Trophoblast cell (in vitro differentiated cells and primary cell): ENCODE results near the gene PPP1R36.
A peak's percentile ranks its signal among the peaks of the same experiment; 100 is the strongest.
"Not testable (repeated sequence)": the region's sequence is repeated elsewhere in the genome, so short reads cannot be mapped to it uniquely, and the experiment has no call there.

ENCODE experiments used
- DNase-seq, 2 donors: peaks; one replicate each; pipeline ENCODE4 v3.0.0-alpha.2; 2016
- H2AFZ ChIP-seq: 2 replicates; pipeline ENCODE4 v1.6.1; 2013; ENCODE audit warnings: low read length, moderate library complexity, mild to moderate bottlenecking; ENCODE audit not compliant: insufficient read depth, poor library complexity
- H2AK5ac ChIP-seq: 2 replicates; pipeline ENCODE4 v1.6.1; 2013; ENCODE audit warnings: mild to moderate bottlenecking, low read length
- H2BK120ac ChIP-seq: 2 replicates; pipeline ENCODE4 v1.6.1; 2013; ENCODE audit warnings: low read length, mild to moderate bottlenecking, moderate library complexity; ENCODE audit not compliant: insufficient read depth, poor library complexity
- H2BK12ac ChIP-seq: 2 replicates; pipeline ENCODE4 v1.6.1; 2013; ENCODE audit warnings: mild to moderate bottlenecking, low read length, moderate library complexity
- H2BK5ac ChIP-seq: 2 replicates; pipeline ENCODE4 v1.6.1; 2013; ENCODE audit warnings: low read length, low read depth, moderate library complexity, mild to moderate bottlenecking; ENCODE audit not compliant: poor library complexity
- H3K14ac ChIP-seq: 2 replicates; pipeline ENCODE4 v1.6.1; 2013; ENCODE audit warnings: mild to moderate bottlenecking, low read length
- H3K18ac ChIP-seq: 2 replicates; pipeline ENCODE4 v1.6.1; 2013; ENCODE audit warnings: mild to moderate bottlenecking, low read length
- H3K23ac ChIP-seq: 2 replicates; pipeline ENCODE4 v1.6.1; 2013; ENCODE audit warnings: low read length
- H3K27ac ChIP-seq: 2 replicates; pipeline ENCODE4 v1.5.1; 2013; ENCODE audit warnings: low read depth, mild to moderate bottlenecking, inconsistent platforms, low read length, moderate library complexity
- H3K27me3 ChIP-seq: 2 replicates; pipeline ENCODE4 v1.6.1; 2013; ENCODE audit warnings: inconsistent platforms, mild to moderate bottlenecking, low read length, moderate library complexity; ENCODE audit not compliant: insufficient read depth
- H3K36me3 ChIP-seq, 2 experiments: 1 replicate in 1 of 2; 2 replicates in 1 of 2; pipeline ENCODE4 v1.6.1; 2013; ENCODE audit warnings: low read length in 2 of 2, mild to moderate bottlenecking in 2 of 2, moderate library complexity in 1 of 2; ENCODE audit not compliant: insufficient read depth in 2 of 2, control insufficient read depth in 1 of 2
- H3K4ac ChIP-seq: 2 replicates; pipeline ENCODE4 v1.6.1; 2013; ENCODE audit warnings: low read depth, mild to moderate bottlenecking, low read length, moderate library complexity
- H3K4me1 ChIP-seq, 2 experiments: 1 replicate in 1 of 2; 2 replicates in 1 of 2; pipeline ENCODE4 v1.6.1; 2013; ENCODE audit warnings: low read length in 2 of 2, mild to moderate bottlenecking in 2 of 2, moderate library complexity in 1 of 2; ENCODE audit not compliant: insufficient read depth in 2 of 2, control insufficient read depth in 1 of 2
- H3K4me2 ChIP-seq: 2 replicates; pipeline ENCODE4 v1.6.1; 2013; ENCODE audit warnings: inconsistent platforms, mild to moderate bottlenecking, low read length, moderate library complexity
- H3K4me3 ChIP-seq: 2 replicates; pipeline ENCODE4 v1.5.1; 2013; ENCODE audit warnings: mild to moderate bottlenecking, low read depth, low read length, inconsistent platforms
- H3K79me1 ChIP-seq: one replicate; pipeline ENCODE4 v1.6.1; 2013; ENCODE audit warnings: low read length
- H3K79me2 ChIP-seq: 2 replicates; pipeline ENCODE4 v1.6.1; 2013; ENCODE audit warnings: low read length, mild to moderate bottlenecking; ENCODE audit not compliant: control insufficient read depth, insufficient read depth, poor library complexity
- H3K9ac ChIP-seq: 2 replicates; pipeline ENCODE4 v1.6.1; 2013; ENCODE audit warnings: mild to moderate bottlenecking, low read length
- H3K9me3 ChIP-seq: 2 replicates; pipeline ENCODE4 v1.6.1; 2013; ENCODE audit warnings: low read depth, mild to moderate bottlenecking, control low read depth, inconsistent platforms, low read length; ENCODE audit not compliant: insufficient read depth
- H4K12ac ChIP-seq: 2 replicates; pipeline ENCODE4 v1.6.1; 2013; ENCODE audit warnings: low read depth, mild to moderate bottlenecking, low read length, moderate library complexity
- H4K8ac ChIP-seq: 2 replicates; pipeline ENCODE4 v1.6.1; 2013; ENCODE audit warnings: low read depth, mild to moderate bottlenecking, low read length, moderate library complexity
- H4K91ac ChIP-seq: one replicate; pipeline ENCODE4 v1.6.1; 2013; ENCODE audit warnings: low read depth, mild to moderate bottlenecking, low read length, moderate library complexity
- WGBS: extraction: QIAGEN DNeasy Blood & Tissue Kit; methylation state at CpG from one replicate; pipeline ENCODE4 v1.1.7; 2013; ENCODE audit warnings: missing lambda C conversion rate; ENCODE audit not compliant: insufficient read length, insufficient coverage; ENCODE audit errors: extremely low coverage; 5-methylcytosine and 5-hydroxymethylcytosine counted together

PPP1R36 gene

DNA sequence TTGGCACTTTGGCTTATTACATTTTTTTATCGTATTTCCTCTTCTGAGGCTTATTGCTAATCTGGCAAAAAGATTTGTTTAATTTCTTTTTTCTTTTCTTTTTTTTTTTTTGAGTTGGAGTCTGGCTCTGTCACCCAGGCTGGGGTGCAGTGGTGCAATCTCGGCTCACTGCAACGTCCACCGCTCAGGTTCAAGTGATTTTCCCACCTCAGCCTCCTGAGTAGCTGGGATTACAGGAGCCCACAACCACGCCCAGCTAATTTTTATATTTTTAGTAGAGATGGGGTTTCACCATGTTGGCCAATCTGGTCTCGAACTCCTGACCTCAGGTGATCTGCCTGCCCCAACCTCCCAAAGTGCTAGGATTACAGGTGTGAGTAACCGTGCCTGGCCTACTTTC lies 19.9 kb downstream of the PPP1R36 start:
- H4K12ac ChIP-seq, H3K4me1 ChIP-seq, H3K23ac ChIP-seq, H3K4me2 ChIP-seq, H4K8ac ChIP-seq, H3K9me3 ChIP-seq, H3K36me3 ChIP-seq, H3K27me3 ChIP-seq, H3K9ac ChIP-seq, H2AFZ ChIP-seq, H3K79me2 ChIP-seq, H3K14ac ChIP-seq, H3K4me3 ChIP-seq, DNase-seq: not testable (repeated sequence)
- H2AK5ac ChIP-seq, result peak overlapping the region; percentile 50
- peak overlapping the region; percentile 44 for H3K18ac ChIP-seq
- peak overlapping the region; percentile 71 for H2BK120ac ChIP-seq
- H3K79me1 ChIP-seq, result peaks cover 11% of the 10 kb centered on the region
- peak overlapping the region; percentile 96 for H2BK12ac ChIP-seq
- peak overlapping the region; percentile 84 for H4K91ac ChIP-seq
- peak overlapping the region; percentile 63 for H3K27ac ChIP-seq
- H3K4ac ChIP-seq, result peak overlapping the region; percentile 25
- no CpG with 5 or more reads among the region's 7 CpGs for WGBS
- peak overlapping the region; percentile 76 for H2BK5ac ChIP-seq

DNA sequence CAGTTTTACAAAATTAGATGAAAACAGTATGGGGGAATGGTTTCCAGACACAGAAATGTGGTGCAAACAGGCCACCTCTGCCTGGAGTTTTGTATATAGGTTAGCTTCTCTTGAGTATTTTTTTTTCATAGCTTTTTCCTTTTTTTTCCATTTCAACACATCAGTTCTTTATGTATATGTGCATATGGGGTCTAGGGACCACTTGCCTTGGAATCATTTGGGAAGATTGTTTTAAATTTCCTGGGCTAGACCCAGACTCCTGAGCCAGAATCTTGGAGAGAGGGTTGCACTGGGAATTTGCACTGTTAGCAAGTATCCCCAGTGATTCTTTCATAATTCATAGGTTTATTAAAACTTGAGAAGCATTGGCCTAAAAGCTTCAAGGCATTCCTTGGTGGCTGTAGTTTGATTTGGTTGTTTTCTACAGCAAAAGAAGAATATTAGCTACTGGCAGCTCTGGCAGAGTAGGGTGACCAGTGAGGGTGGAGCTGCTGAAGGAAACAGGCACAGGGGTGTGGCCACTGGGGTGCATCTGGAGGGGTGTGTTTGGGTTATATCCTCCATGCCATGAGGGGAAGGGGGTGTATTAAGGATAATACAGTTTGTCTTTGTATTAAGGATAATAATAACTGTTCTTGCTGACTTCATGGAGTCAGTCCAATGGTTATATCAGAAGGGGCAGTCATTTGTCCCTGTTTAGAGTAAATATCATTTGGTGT lies 22.8 kb downstream of the PPP1R36 start:
- Histone ChIP-seq H3K27me3 (no peaks in the 10 kb centered on the region), H2AFZ (no peak overlapping the region), H3K9ac (no peak overlapping the region), H3K79me2 (no peaks in the 10 kb centered on the region), H3K4me3 (no peak overlapping the region), H3K79me1 (peaks cover 9% of the 10 kb centered on the region), H3K4ac (no peak overlapping the region), H4K91ac (no peak overlapping the region), H2BK5ac (no peak overlapping the region), H3K4me2 (no peak overlapping the region), H3K9me3 (no peaks in the 10 kb centered on the region), H2BK120ac (no peak overlapping the region), H3K4me1 (peaks cover 3 to 4% of the 10 kb centered on the region in 2 experiments), H4K8ac (no peak overlapping the region), H3K27ac (no peak overlapping the region), H3K36me3 (no peaks in the 10 kb centered on the region), H3K18ac (no peak overlapping the region), H4K12ac (no peak overlapping the region), H2BK12ac (no peak overlapping the region), H2AK5ac (no peak overlapping the region), H3K14ac (no peak overlapping the region), H3K23ac (no peak overlapping the region)
- no peak for DNase-seq

DNA sequence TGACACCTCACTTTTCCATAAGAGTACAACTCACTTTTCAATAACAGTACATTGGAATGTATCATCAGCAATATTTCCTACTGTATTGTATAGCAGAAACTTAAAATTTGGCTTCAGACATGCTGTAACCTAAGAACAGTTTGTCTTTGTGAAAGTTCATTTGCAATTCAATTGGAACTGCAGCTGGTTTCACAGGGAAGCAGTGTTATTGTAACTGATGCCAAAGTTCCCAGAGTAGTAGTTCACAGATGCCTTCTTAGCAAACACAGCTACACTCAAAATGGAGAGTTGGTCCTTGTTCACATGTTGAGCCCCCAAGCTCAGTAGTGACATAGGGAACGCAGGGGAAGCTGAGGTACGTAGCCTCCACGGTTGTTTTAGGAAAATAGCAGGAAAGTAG lies 23.3 kb downstream of the PPP1R36 start:
- peaks cover 7% of the 10 kb centered on the region for H3K79me1 ChIP-seq
- H3K9ac ChIP-seq, result no peak overlapping the region
- no peak overlapping the region for H4K8ac ChIP-seq
- H2BK12ac ChIP-seq, result no peak overlapping the region
- H2BK120ac ChIP-seq, result no peak overlapping the region
- no peak overlapping the region for H4K91ac ChIP-seq
- H4K12ac ChIP-seq, result no peak overlapping the region
- no peak overlapping the region for H2AK5ac ChIP-seq
- H3K79me2 ChIP-seq, result no peaks in the 10 kb centered on the region
- no peak overlapping the region for H3K4me3 ChIP-seq
- no peak overlapping the region for H3K4ac ChIP-seq
- no peaks in the 10 kb centered on the region for H3K36me3 ChIP-seq
- H3K14ac ChIP-seq, result no peak overlapping the region
- no peak overlapping the region for H3K18ac ChIP-seq
- H3K27me3 ChIP-seq, result no peaks in the 10 kb centered on the region
- no peak for DNase-seq
- WGBS, result no CpG with 5 or more reads among the region's 3 CpGs
- H3K27ac ChIP-seq, result no peak overlapping the region
- no peak overlapping the region for H3K23ac ChIP-seq
- no peak overlapping the region for H3K4me2 ChIP-seq
- H3K4me1 ChIP-seq, result peaks cover 3 to 4% of the 10 kb centered on the region in 2 experiments
- H2BK5ac ChIP-seq, result no peak overlapping the region
- H3K9me3 ChIP-seq, result no peaks in the 10 kb centered on the region
- no peak overlapping the region for H2AFZ ChIP-seq

DNA sequence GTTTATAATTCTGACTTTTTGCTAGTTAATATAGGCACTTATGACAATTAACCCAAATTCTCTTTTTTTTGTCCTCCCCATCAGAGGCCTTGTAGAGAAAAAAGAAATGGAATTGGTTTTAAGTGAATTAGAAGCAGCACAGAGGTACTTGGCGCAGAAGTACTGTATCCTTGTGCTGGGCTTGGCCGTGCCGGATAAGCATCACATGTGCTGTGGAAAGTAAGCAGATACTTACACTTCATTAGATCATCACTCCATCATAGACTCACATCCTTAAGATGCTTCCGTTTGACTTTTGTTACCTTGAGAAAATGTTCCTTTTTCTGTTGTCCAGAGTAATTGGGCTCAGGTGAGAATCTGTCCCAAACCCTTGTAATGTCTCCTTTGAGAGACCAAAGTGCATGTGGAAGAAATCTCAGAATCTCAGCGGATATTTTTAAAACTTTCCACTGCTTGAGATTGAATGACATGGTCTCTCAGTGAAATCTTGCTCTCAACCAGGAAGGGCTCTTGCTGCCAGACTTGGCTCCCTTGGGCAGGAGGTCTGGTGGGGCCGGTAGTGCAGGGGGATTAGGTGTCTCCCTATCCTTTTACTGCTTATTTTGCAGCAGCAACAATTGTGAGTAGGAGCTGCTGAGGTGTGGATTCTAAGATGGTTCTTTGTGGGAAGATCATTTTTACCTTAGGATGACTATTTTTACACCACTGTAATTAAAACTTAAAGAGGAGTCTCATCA lies 24.8 kb downstream of the PPP1R36 start:
- Histone ChIP-seq H3K23ac (no peak overlapping the region), H4K12ac (no peak overlapping the region), H3K4ac (no peak overlapping the region), H3K27ac (no peak overlapping the region), H4K91ac (peak overlapping the region; percentile 32), H3K79me2 (no peaks in the 10 kb centered on the region), H3K9me3 (no peaks in the 10 kb centered on the region), H3K9ac (no peak overlapping the region), H4K8ac (no peak overlapping the region), H2BK12ac (peak overlapping the region; percentile 80), H3K79me1 (peaks cover 6% of the 10 kb centered on the region), H2AK5ac (peak overlapping the region; percentile 73), H3K36me3 (no peaks in the 10 kb centered on the region), H3K14ac (no peak overlapping the region), H3K4me1 (peaks cover 3 to 4% of the 10 kb centered on the region in 2 experiments), H2BK120ac (peak overlapping the region; percentile 71), H3K4me3 (no peak overlapping the region), H2BK5ac (no peak overlapping the region), H2AFZ (no peak overlapping the region), H3K18ac (no peak overlapping the region), H3K4me2 (no peak overlapping the region), H3K27me3 (no peaks in the 10 kb centered on the region)
- no peak for DNase-seq
- WGBS, result no CpG with 5 or more reads among the region's 6 CpGs
